Measurements from ENCODE around the gene ATP23.

ATP23 gene, protein sequence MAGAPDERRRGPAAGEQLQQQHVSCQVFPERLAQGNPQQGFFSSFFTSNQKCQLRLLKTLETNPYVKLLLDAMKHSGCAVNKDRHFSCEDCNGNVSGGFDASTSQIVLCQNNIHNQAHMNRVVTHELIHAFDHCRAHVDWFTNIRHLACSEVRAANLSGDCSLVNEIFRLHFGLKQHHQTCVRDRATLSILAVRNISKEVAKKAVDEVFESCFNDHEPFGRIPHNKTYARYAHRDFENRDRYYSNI

DNA sequence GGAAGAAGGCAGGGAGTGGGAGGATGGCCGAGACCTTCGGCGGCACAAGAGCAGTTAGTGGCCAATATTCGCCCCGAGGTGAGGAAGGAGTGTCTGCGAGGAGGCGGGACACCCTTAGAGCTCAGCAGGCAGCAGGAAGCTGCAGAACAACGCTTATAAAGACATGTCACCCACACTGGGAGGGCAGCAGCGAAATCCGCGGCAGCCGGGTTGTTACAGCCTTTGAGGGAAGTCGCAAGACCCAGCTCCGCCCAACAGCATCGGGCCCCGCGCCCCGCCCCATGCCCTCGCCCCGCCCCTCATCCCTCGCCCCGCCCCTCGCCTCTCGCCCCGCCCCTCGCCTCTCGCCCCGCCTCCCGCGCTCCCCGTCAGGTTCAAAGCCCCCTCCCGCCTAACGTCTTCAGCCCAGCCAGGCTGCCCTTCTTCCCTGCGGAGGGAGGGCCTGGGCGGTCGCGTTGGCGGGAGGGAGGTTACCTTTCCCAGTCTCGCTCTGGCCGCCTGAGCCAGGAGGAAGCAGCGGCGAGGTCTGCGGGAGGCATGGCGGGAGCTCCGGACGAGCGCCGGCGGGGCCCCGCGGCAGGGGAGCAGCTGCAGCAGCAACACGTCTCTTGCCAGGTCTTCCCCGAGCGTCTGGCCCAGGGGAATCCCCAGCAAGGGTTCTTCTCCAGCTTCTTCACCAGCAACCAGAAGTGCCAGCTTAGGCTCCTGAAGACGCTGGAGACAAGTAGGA lies at the start of gene ATP23:
ATP23 (plus strand) TSS at position 403 of the 730 bp plus-strand sequence; CDS start at position 538, 135 bp downstream.
- peak; percentile 81 for DNase-seq (ENCODE audit: low read depth)
- TF ChIP-seq, protein P1, sequence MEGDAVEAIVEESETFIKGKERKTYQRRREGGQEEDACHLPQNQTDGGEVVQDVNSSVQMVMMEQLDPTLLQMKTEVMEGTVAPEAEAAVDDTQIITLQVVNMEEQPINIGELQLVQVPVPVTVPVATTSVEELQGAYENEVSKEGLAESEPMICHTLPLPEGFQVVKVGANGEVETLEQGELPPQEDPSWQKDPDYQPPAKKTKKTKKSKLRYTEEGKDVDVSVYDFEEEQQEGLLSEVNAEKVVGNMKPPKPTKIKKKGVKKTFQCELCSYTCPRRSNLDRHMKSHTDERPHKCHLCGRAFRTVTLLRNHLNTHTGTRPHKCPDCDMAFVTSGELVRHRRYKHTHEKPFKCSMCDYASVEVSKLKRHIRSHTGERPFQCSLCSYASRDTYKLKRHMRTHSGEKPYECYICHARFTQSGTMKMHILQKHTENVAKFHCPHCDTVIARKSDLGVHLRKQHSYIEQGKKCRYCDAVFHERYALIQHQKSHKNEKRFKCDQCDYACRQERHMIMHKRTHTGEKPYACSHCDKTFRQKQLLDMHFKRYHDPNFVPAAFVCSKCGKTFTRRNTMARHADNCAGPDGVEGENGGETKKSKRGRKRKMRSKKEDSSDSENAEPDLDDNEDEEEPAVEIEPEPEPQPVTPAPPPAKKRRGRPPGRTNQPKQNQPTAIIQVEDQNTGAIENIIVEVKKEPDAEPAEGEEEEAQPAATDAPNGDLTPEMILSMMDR (conservative IDR thresholded peaks at IDR 0.05; ENCODE audit: control insufficient read depth, insufficient read depth, low read depth, low read length) = no peak
- peak within 1 kb of the TSS; percentile 78 for H3K4me3 ChIP-seq (ENCODE audit: control insufficient read depth, low read depth, low read length)

DNA sequence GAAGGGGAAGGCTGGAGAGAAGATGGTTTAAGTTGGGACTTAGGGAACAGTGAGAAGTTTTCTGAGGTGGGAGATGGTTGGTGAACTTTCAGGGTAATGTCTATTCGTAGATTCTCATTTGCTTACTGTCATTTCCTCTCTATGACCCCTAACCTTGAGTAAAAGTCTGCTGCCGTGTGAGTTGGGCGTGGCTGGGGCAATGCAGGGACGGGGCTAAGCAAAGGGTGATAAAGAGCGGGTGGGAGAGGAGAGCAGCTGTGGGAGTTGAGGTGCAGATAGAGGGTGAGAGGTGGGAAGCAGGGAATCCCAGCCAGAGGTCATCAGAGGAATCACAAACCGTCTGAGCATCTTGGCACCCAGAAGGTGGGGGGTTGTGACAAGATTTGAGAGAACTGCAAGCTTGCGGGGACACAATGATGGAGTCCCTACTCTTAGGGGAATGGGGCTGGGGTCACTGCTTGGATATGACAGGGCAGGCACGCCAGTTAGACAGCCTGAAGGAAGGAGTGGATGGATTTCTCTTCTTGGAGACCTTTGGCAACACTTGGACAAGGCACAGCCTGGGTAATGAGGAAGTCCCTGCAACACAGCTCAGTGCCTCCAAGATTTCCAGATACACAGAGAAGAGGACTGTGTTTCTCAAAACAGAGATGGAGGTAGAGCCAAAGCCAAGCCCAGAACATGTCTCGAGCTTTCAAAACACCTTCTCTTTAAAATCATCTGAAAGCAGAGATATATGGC lies 49.0 kb upstream of the ATP23 start:
- DNase-seq (ENCODE audit: low read depth) = no peak
- TF ChIP-seq, protein P1 (conservative IDR thresholded peaks at IDR 0.05; ENCODE audit: control insufficient read depth, insufficient read depth, low read depth, low read length) = no peak
- no peak overlapping the region for H3K4me3 ChIP-seq (ENCODE audit: control insufficient read depth, low read depth, low read length)

DNA sequence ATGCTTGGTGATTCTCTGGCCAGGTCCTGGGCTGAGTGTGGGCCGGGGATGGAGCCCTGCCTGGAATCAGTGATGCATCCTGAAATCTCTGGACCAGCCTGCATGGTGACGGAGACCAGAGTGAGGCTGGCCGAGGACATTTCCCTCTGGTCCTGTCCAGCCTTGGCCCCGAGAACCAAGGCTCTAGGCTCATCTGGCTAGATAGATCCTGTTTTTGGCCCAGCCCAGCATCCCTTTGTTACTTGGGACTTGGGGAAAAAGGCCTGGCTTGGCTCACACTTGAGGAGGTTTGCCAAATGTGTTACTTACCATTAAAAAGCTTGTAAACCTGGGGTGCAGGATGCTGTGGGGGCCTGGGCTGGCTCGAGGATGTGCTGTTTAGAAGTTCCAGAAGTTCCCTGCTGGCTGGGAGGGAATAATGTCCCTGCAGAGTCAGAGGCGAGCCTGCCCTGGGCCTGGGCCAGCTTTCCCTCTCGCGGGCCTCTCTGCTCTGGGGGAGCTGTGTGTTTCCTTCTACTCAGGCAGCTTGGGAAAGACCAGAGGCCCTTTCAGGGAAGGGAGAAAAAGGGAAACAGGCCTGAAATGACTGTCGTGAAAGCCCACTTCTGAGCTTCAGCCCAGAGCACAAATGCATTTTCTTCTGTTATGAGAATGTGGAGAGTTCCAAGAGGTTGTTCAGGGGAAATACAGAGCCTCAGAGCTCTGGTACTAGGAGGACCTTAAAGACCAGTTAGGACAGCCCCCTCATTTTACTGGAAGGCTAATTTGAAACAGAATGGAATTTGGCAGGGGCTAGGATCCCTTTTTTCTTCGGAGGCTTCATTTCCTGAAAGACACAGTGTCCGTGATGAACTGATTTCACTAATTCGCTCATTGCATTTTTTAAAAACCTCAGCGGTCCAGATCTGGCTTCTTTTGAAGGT lies 47.7 kb upstream of the ATP23 start:
- TF ChIP-seq, protein P1 (conservative IDR thresholded peaks at IDR 0.05; ENCODE audit: control insufficient read depth, insufficient read depth, low read depth, low read length) = no peak
- DNase-seq (ENCODE audit: low read depth) = peak; percentile 93
- peak overlapping the region; percentile 12 for H3K4me3 ChIP-seq (ENCODE audit: control insufficient read depth, low read depth, low read length)

DNA sequence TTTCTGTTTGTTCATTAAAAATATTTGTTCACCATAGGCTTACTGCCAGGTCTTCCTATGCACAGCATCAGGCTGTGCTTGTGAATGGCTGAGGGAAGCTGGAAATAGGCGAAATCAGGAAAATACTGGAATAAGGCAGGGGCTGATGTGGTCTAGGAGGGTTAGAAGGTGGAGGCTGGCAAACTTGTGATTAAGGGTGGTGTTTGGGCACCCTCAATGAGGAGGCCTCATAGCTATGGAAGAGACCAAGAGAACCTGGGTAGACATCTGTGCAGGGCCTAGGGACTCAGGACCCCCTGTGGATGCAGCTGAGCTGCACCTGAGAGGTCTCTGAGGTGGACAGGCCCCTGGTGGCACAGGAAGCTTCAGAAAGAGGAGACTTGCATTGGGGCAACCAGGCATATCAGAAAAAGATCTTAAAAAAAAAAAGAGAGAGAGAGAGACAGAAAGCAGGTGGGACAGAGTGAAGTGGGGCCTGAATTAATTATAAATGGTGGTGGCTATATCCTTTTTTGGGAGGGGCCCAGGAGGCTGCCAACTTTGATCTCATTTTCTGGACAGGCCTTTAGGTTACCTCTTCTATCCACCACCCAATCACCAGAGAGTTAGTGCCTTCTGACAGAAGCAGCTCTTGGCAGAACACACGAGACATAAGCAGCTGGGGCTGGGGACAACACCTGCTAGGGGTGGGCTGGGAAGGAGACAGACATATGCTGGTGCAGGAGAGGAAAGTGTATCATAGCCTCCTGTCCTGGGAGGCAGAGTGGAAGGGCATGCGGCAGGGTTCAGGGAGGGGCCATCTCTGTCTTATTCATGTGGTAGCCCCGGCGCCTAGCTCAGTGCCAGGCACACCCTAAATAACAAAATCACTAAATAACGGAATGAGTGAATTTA lies 46.7 kb upstream of the ATP23 start:
- TF ChIP-seq, protein P1 (conservative IDR thresholded peaks at IDR 0.05; ENCODE audit: control insufficient read depth, insufficient read depth, low read depth, low read length) = no peak
- peak overlapping the region; percentile 12 for H3K4me3 ChIP-seq (ENCODE audit: control insufficient read depth, low read depth, low read length)
- no peak for DNase-seq (ENCODE audit: low read depth)

DNA sequence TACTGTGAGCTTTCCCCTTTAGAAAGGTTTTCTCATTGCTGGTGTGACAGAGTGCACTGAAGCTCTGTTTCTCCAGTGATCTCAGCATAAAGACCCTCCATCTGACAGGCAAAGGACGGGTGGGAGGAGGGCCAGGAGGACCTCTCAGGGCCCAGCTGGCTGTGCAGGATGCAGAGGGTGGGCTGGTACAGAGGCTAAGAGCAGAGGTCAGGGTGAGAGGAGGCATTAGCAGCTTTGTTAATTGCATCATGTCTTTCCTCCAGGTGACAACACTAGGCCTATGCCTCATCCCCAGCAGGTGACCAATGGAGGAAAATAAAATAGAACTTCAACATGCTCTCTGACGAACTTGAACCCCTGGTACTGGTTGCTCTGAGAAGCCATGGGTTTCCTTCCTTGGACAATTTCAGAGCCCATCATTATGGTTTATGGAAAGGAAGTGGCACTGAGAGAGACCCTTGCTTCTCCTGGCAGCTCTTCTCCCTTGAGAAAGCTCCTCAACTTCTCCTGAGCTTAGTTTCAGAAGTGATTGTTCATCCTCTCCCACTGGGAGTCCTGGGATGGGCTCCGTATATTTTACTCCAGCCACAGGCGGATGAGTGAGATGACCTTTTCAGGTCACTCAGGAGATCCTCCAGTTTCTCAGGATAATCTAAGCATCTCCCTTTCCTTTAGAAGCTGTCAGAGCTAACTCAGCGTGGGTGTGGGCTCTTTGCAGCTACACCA lies 45.8 kb upstream of the ATP23 start:
- TF ChIP-seq, protein P1 (conservative IDR thresholded peaks at IDR 0.05; ENCODE audit: control insufficient read depth, insufficient read depth, low read depth, low read length) = no peak
- peak; percentile 76 for DNase-seq (ENCODE audit: low read depth)
- no peak overlapping the region for H3K4me3 ChIP-seq (ENCODE audit: control insufficient read depth, low read depth, low read length)
